A549 (cell line): ENCODE measurements around the gene GIT2. TPM values are rescaled to one million over a fixed set of nuclear protein-coding genes. Genes with fewer than 3 reads are reported as not detected.

Experiments used
- ATAC-seq, 2 experiments: fragments of 200-7000 bp in 1 of 2; fragments of >200 bp in 1 of 2; cut with Nextera tagmentation in 1 of 2; cut with Tn5 transposase in 1 of 2; 3 replicates each; pipeline versions ENCODE4 v1.8.0 to v1.9.1; 2018 to 2020; ENCODE audit warnings: mild to moderate bottlenecking in 1 of 2, moderate library complexity in 1 of 2
- CTCF ChIA-PET: fragments of 300-600 bp; sonication (Branson Sonifier 250); formaldehyde crosslinking; extraction: SDS; loops from one replicate; lab custom pipeline; 2021; ENCODE audit warnings: antibody characterized with exemption, inconsistent platforms; lab: Yijun Ruan, JAX
- POLR2A ChIA-PET: fragments of 350-600 bp; formaldehyde crosslinking; extraction: SDS; loops from one replicate; lab custom pipeline; 2021; ENCODE audit warnings: antibody characterized with exemption, inconsistent platforms; lab: Yijun Ruan, JAX
- DNase-seq, 2 experiments: peaks; one replicate each; pipeline versions ENCODE4 v3.0.0 to v3.0.0-alpha.2; 2011 to 2016; ENCODE audit warnings: low read depth in 1 of 2, low spot score in 1 of 2
- FAIRE-seq: peaks from 2 replicates; lab custom pipeline; 2011; peaks lifted over from hg19 to GRCh38; lab: Jason Lieb, UNC
- H3K27ac ChIP-seq, 2 experiments: fragments of >200 bp; sonication (Bioruptor Twin); formaldehyde crosslinking; 3 replicates each; pipeline ENCODE4 v1.5.1; 2016 to 2017
- H3K4me1 ChIP-seq: fragments of >200 bp; sonication (Bioruptor Twin); formaldehyde crosslinking; 3 replicates; pipeline ENCODE4 v1.6.1; 2016
- H3K4me2 ChIP-seq: fragments of >200 bp; sonication (Bioruptor Twin); formaldehyde crosslinking; 3 replicates; pipeline ENCODE4 v1.6.1; 2016
- H3K4me3 ChIP-seq: fragments of >200 bp; sonication (Bioruptor Twin); formaldehyde crosslinking; 3 replicates; pipeline ENCODE4 v1.5.1; 2016
- H3K9me3 ChIP-seq: fragments of >200 bp; sonication (Bioruptor Twin); formaldehyde crosslinking; 3 replicates; pipeline ENCODE4 v1.6.1; 2016
- BHLHE40 ChIP-seq: IDR thresholded peaks from 2 replicates; pipeline ENCODE4 v1.6.1; 2012; ENCODE audit warnings: low read depth, low read length, inconsistent platforms
- CHD4 ChIP-seq: fragments of 200-600 bp; sonication (generic); IDR thresholded peaks from 2 replicates; pipeline ENCODE4 v1.6.1; 2016; ENCODE audit warnings: antibody characterized with exemption, mild to moderate bottlenecking, borderline replicate concordance
- EP300 ChIP-seq, 2 experiments: fragments of >200 bp; sonication (Bioruptor Twin); formaldehyde crosslinking; IDR thresholded peaks; 2 replicates in 1 of 2; 3 replicates in 1 of 2; pipeline ENCODE4 v1.6.1; 2016 to 2017
- ESRRA ChIP-seq: fragments of 150-350 bp; IDR thresholded peaks from 2 replicates; pipeline ENCODE4 v1.6.1; 2014; ENCODE audit warnings: mild to moderate bottlenecking, low read length, borderline replicate concordance
- FOSL2 ChIP-seq, 2 experiments: fragments of 450-650 bp in 1 of 2; fragments of >200 bp in 1 of 2; sonication (Bioruptor Twin) in 1 of 2; formaldehyde crosslinking; IDR thresholded peaks; 2 replicates each; pipeline versions ENCODE4 v1.5.0 to v1.6.1; 2016 to 2020; ENCODE audit warnings: mild to moderate bottlenecking in 1 of 2, moderate library complexity in 1 of 2
- HEYL ChIP-seq: fragments of 250-450 bp; sonication (Bioruptor Pico); IDR thresholded peaks from 2 replicates; pipeline ENCODE4 v1.8.0; 2021; ENCODE audit warnings: mild to moderate bottlenecking, moderate library complexity
- HOXB13 ChIP-seq: fragments of 250-450 bp; sonication (Bioruptor Pico); IDR thresholded peaks from 2 replicates; pipeline ENCODE4 v1.5.0; 2020; ENCODE audit warnings: low read depth, mild to moderate bottlenecking, moderate library complexity
- HOXB5 ChIP-seq: fragments of 250-450 bp; sonication (Bioruptor Pico); IDR thresholded peaks from 2 replicates; pipeline ENCODE4 v1.5.0; 2020; ENCODE audit warnings: mild to moderate bottlenecking, moderate library complexity
- KDM1A ChIP-seq: fragments of 200-600 bp; sonication (generic); IDR thresholded peaks from 2 replicates; pipeline ENCODE4 v1.6.1; 2016; ENCODE audit warnings: low read depth, mild to moderate bottlenecking
- MAFK ChIP-seq: fragments of 450-650 bp; IDR thresholded peaks from 2 replicates; pipeline ENCODE4 v1.6.1; 2014; ENCODE audit not compliant: partially characterized antibody
- MAZ ChIP-seq: fragments of 150-350 bp; IDR thresholded peaks from 2 replicates; pipeline ENCODE4 v1.6.1; 2014; ENCODE audit warnings: antibody characterized with exemption, low read depth, low read length, borderline replicate concordance
- NFE2L2 ChIP-seq: fragments of 150-350 bp; conservative IDR thresholded peaks from 2 replicates; pipeline ENCODE4 v1.6.1; 2014; ENCODE audit warnings: low read length
- NPAS2 ChIP-seq: fragments of 250-450 bp; sonication (Bioruptor Pico); IDR thresholded peaks from 2 replicates; pipeline ENCODE4 v1.8.0; 2022; ENCODE audit warnings: mild to moderate bottlenecking, moderate library complexity, borderline replicate concordance
- SMC3 ChIP-seq: fragments of >200 bp; sonication (Bioruptor Twin); formaldehyde crosslinking; IDR thresholded peaks from 3 replicates; pipeline ENCODE4 v1.6.1; 2018; ENCODE audit warnings: inconsistent platforms
- TFCP2L1 ChIP-seq: fragments of 250-450 bp; sonication (Bioruptor Pico); IDR thresholded peaks from 2 replicates; pipeline ENCODE4 v1.5.0; 2021; ENCODE audit warnings: mild to moderate bottlenecking
- TP53 ChIP-seq: fragments of 250-450 bp; sonication (Bioruptor Pico); IDR thresholded peaks from 2 replicates; pipeline ENCODE4 v1.5.0; 2021; ENCODE audit warnings: mild to moderate bottlenecking, moderate library complexity
- ZC3H11A ChIP-seq: fragments of 450-650 bp; IDR thresholded peaks from 2 replicates; pipeline ENCODE4 v1.6.1; 2014; ENCODE audit warnings: antibody characterized with exemption, mild to moderate bottlenecking
- ZFP36 ChIP-seq: fragments of 450-650 bp; IDR thresholded peaks from 2 replicates; pipeline ENCODE4 v1.6.1; 2014; ENCODE audit warnings: borderline replicate concordance; ENCODE audit not compliant: partially characterized antibody
- WGBS: methylation state at CpG from one replicate; pipeline ENCODE4 v1.1.6; 2017; ENCODE audit errors: missing lambda C conversion rate; 5-methylcytosine and 5-hydroxymethylcytosine counted together
- polyA plus RNA-seq, 4 experiments: library from polyadenylated mRNA; depleted of rRNA in 3 of 4; stranded (reverse); fragments of >200 nt; fragmentation: RNase III in 1 of 4; extraction: RNeasy Plus Mini Kit Qiagen cat#74134 plus additional on column Dnase treatment in 1 of 4; gene quantifications; 2 replicates in 3 of 4; 3 replicates in 1 of 4; pipeline ENCODE4 v1.2.3, GENCODE V29; 2011 to 2017
- TF ChIP-seq, protein P1 (sequence below): fragments of >200 bp; sonication (Bioruptor Twin); formaldehyde crosslinking; IDR thresholded peaks from 3 replicates; pipeline ENCODE4 v1.5.1; 2016
- TF ChIP-seq, protein P2 (sequence below): IDR thresholded peaks from 2 replicates; pipeline ENCODE4 v1.6.1; 2012; ENCODE audit warnings: low read depth, borderline replicate concordance
- TF ChIP-seq, protein P3 (sequence below): fragments of >200 bp; sonication (Bioruptor Twin); formaldehyde crosslinking; IDR thresholded peaks from 3 replicates; pipeline ENCODE4 v1.6.1; 2016
- TF ChIP-seq, protein P4 (sequence below): fragments of 150-350 bp; IDR thresholded peaks from 2 replicates; pipeline ENCODE4 v1.6.1; 2014; ENCODE audit warnings: low read depth, mild to moderate bottlenecking, low read length

The GIT2 gene
- polyA plus RNA-seq, 2 of the 4 experiments (the other 2 are of a cell fraction): 18.5 to 38.0 TPM

DNA sequence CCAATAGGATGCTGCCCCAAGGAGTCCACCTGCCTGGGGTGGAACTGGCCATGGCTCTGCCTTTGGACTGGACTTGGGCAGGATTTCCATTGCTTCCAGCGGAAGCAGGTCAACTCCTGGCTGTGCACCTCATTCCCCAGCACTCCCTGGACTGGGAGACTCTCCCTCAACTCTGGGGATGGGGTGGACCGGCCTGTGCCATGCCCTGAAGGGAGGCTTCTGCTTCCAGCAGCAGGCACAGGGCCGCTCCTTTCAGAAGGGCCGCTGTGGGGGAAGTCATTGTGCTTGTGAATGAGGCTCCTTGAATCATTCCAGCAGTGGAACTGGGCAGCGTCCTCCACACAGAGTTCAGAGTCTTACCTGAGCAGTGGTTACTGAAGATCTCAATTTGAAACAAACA lies 73.1 kb downstream of the GIT2 start:
- ChIA-PET CTCF (interaction anchor here (2.2 kb wide), 1 partner anchor 18 kb away, joined by 6 read pairs; no protein-coding TSS in a partner anchor), POLR2A (no interaction called here)
- FAIRE-seq (no peak), DNase-seq (no peak), ATAC-seq (no peak)
- Histone ChIP-seq H3K27ac (no peak overlapping the region), H3K4me3 (no peak overlapping the region), H3K4me2 (no peak overlapping the region), H3K4me1 (no peaks in the 10 kb centered on the region), H3K9me3 (no peaks in the 10 kb centered on the region)
- WGBS: 89% methylated on average over 5 of the region's 5 CpGs
- TF ChIP-seq, protein P1, sequence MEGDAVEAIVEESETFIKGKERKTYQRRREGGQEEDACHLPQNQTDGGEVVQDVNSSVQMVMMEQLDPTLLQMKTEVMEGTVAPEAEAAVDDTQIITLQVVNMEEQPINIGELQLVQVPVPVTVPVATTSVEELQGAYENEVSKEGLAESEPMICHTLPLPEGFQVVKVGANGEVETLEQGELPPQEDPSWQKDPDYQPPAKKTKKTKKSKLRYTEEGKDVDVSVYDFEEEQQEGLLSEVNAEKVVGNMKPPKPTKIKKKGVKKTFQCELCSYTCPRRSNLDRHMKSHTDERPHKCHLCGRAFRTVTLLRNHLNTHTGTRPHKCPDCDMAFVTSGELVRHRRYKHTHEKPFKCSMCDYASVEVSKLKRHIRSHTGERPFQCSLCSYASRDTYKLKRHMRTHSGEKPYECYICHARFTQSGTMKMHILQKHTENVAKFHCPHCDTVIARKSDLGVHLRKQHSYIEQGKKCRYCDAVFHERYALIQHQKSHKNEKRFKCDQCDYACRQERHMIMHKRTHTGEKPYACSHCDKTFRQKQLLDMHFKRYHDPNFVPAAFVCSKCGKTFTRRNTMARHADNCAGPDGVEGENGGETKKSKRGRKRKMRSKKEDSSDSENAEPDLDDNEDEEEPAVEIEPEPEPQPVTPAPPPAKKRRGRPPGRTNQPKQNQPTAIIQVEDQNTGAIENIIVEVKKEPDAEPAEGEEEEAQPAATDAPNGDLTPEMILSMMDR: no peak
- no peak for TF ChIP-seq MAFK
- no peak for TF ChIP-seq NFE2L2
- TF ChIP-seq, protein P2, sequence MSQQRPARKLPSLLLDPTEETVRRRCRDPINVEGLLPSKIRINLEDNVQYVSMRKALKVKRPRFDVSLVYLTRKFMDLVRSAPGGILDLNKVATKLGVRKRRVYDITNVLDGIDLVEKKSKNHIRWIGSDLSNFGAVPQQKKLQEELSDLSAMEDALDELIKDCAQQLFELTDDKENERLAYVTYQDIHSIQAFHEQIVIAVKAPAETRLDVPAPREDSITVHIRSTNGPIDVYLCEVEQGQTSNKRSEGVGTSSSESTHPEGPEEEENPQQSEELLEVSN: no peak
- no peak for TF ChIP-seq TFCP2L1 (CRISPR knock-in tag)
- no peak for TF ChIP-seq FOSL2 (IDR thresholded peaks at IDR 0.05)
- no peak for TF ChIP-seq FOSL2 (CRISPR knock-in tag; IDR thresholded peaks at IDR 0.05)
- no peak for TF ChIP-seq ZFP36
- no peak for TF ChIP-seq CHD4
- TF ChIP-seq BHLHE40: no peak

DNA sequence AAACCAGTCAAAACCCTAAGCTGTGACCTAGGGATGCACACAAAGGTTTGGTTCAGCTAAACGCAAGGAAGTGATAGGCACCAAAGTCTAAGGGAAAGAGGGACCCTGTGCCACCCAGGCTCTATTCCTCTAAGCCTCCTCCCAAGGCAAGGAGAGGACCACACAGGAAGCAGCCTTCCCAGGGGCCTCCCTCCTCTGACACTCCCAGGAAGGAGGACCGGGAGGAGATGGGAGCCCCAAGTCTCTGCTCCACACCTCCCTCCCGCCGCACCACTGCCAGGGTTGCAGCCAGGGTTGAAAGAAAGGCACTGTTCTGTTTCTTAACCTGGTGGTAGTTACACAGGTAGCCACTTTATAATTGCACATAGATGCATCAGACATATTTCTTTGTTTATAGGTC lies 74.2 kb downstream of the GIT2 start:
- no peak overlapping the region for H3K27ac ChIP-seq
- DNase-seq: no peak
- no peak overlapping the region for H3K4me2 ChIP-seq
- CTCF ChIA-PET: interaction anchor here (2.2 to 3.8 kb wide), 3 partner anchors 10 to 69 kb away, joined by 6 to 12 read pairs (median 12); no protein-coding TSS in a partner anchor
- H3K9me3 ChIP-seq: no peaks in the 10 kb centered on the region
- H3K4me3 ChIP-seq: no peak overlapping the region
- TF ChIP-seq SMC3 (no peak), NFE2L2 (no peak), MAZ (no peak), ZFP36 (no peak), HOXB13 (CRISPR knock-in tag) (no peak), EP300 (IDR thresholded peaks at IDR 0.05) (no peak), HEYL (CRISPR knock-in tag) (no peak), TP53 (no peak), CHD4 (no peak), HOXB5 (CRISPR knock-in tag) (no peak), ZC3H11A (no peak), MAFK (no peak), KDM1A (no peak), NPAS2 (no peak), ESRRA (no peak)
- TF ChIP-seq, protein P3, sequence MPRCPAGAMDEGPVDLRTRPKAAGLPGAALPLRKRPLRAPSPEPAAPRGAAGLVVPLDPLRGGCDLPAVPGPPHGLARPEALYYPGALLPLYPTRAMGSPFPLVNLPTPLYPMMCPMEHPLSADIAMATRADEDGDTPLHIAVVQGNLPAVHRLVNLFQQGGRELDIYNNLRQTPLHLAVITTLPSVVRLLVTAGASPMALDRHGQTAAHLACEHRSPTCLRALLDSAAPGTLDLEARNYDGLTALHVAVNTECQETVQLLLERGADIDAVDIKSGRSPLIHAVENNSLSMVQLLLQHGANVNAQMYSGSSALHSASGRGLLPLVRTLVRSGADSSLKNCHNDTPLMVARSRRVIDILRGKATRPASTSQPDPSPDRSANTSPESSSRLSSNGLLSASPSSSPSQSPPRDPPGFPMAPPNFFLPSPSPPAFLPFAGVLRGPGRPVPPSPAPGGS: no peak
- TF ChIP-seq, protein P4, sequence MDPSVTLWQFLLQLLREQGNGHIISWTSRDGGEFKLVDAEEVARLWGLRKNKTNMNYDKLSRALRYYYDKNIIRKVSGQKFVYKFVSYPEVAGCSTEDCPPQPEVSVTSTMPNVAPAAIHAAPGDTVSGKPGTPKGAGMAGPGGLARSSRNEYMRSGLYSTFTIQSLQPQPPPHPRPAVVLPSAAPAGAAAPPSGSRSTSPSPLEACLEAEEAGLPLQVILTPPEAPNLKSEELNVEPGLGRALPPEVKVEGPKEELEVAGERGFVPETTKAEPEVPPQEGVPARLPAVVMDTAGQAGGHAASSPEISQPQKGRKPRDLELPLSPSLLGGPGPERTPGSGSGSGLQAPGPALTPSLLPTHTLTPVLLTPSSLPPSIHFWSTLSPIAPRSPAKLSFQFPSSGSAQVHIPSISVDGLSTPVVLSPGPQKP: no peak
- no peaks in the 10 kb centered on the region for H3K4me1 ChIP-seq
- 87% methylated on average over 4 of the region's 4 CpGs for WGBS
- FAIRE-seq: no peak
- no peak for ATAC-seq
- POLR2A ChIA-PET: no interaction called here
